Measurements from ENCODE around the gene NCBP3.

Gene NCBP3

DNA sequence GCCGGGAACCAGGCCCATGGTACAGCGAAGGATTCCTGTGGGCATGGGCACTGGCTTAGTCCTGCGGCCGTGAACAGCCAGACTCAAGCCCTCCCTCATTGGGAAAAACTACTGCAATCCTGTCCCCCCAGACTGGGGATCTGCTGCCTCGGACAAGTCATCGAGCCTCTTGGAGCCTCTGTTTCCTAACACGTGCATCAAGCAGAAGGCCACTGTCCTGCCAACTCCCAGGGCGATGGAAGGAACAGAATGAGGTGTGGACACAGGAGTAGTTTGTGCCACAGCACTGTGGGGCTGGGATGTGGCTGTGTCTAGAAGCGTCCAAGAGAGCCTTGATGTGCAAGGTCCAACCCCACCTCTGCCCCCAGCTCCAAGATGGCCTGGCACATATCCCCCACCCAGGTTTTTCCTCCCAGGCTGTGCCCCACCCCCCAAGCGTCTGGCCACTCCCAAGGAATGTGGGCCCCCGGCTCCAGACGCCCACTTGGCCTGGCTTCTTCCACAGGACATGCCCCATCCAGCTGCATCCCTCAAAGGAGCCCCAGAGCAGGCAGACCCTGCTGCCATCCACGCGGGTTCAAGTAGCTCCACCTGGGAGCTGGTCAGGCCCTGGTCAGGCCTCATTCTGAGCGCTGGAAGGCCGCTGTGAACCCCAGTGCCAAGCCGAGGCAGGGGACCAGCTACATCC, 43.4 kb upstream of the NCBP3 start:
- Histone ChIP-seq H4K8ac (ENCODE audit: low read depth, low read length) (no peak overlapping the region), H2BK120ac (ENCODE audit: low read depth, low read length) (no peak overlapping the region), H3K36me3 (ENCODE audit: control insufficient read depth, insufficient read depth, low read length) (no peaks in the 10 kb centered on the region), H2AK5ac (ENCODE audit: low read length) (no peak overlapping the region), H3K79me2 (ENCODE audit: control insufficient read depth, insufficient read depth, low read length) (no peaks in the 10 kb centered on the region), H2BK15ac (replicated peaks; ENCODE audit: low read depth) (no peak overlapping the region), H3K79me1 (ENCODE audit: low read length) (no peaks in the 10 kb centered on the region), H3K4ac (ENCODE audit: low read depth, low read length) (no peak overlapping the region), H3K27ac (ENCODE audit: low read depth, low read length) (no peak overlapping the region), H3K56ac (ENCODE audit: low read length) (peak overlapping the region; percentile 22), H3K27me3 (ENCODE audit: insufficient read depth, low read length, poor library complexity) (no peaks in the 10 kb centered on the region), H2BK5ac (ENCODE audit: low read length) (no peak overlapping the region), H3K18ac (ENCODE audit: low read length) (no peak overlapping the region), H4K5ac (ENCODE audit: low read length) (no peak overlapping the region), H3K4me3 (ENCODE audit: low read length) (no peak overlapping the region), H3K9ac (ENCODE audit: low read length) (no peak overlapping the region), H3K23ac (ENCODE audit: low read length) (no peak overlapping the region), H3K4me2 (ENCODE audit: low read length) (no peak overlapping the region), H3K4me1 (ENCODE audit: control insufficient read depth, low read depth, low read length) (peaks cover 8% of the 10 kb centered on the region)
- DNase-seq: no peak
- no CpG with 5 or more reads among the region's 17 CpGs for WGBS (ENCODE audit: extremely low coverage, insufficient coverage, low lambda C conversion rate)

DNA sequence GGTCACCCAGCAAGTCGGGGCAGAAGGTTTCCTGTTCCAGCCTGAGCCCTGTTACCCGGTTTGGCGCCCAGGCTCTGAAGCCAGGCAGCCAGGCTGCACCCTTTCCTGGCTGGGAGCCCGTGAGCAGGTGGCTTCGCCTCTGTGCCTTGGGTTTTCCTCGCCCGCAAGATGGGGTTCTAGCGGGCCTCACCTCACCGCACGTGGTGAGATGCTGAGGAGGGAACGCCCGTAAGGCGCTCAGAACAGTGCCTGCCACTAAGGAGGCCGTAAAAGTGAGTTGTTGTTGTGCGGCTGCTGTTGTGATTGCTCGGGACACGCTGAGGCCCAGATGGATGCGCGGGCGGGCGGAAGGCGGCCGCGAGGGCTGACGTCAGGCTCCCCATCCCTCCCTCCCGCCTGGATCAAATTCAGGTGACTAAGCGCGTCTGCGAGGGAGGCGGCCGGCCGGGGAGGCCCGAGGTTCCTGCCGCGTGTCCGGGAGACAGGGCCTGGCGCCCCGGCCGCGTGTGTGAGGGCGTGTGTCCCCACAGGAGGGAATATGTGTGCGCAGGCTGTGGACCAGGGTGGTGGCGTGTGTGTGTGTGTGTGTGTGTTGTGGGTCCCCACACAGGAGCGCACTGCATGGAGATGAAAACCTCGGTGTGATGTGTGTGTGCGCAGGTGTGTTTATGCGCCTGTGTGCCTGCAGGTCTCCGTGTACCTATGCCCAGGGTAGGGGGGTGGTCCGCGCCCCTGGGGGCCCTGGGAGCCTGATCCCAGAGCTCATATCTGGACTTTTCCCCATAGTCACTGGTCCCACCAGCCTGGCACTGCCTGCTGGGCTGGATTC, 42.5 kb upstream of the NCBP3 start:
- Histone ChIP-seq H3K79me1 (ENCODE audit: low read length) (no peaks in the 10 kb centered on the region), H3K36me3 (ENCODE audit: control insufficient read depth, insufficient read depth, low read length) (no peaks in the 10 kb centered on the region), H3K27ac (ENCODE audit: low read depth, low read length) (no peak overlapping the region), H3K4me3 (ENCODE audit: low read length) (no peak overlapping the region), H3K4me1 (ENCODE audit: control insufficient read depth, low read depth, low read length) (peaks cover 4% of the 10 kb centered on the region), H3K27me3 (ENCODE audit: insufficient read depth, low read length, poor library complexity) (no peaks in the 10 kb centered on the region), H3K4ac (ENCODE audit: low read depth, low read length) (no peak overlapping the region), H4K5ac (ENCODE audit: low read length) (no peak overlapping the region), H3K18ac (ENCODE audit: low read length) (no peak overlapping the region), H4K8ac (ENCODE audit: low read depth, low read length) (no peak overlapping the region), H2BK5ac (ENCODE audit: low read length) (no peak overlapping the region), H3K79me2 (ENCODE audit: control insufficient read depth, insufficient read depth, low read length) (no peaks in the 10 kb centered on the region), H2BK120ac (ENCODE audit: low read depth, low read length) (no peak overlapping the region), H3K4me2 (ENCODE audit: low read length) (no peak overlapping the region), H2BK15ac (replicated peaks; ENCODE audit: low read depth) (no peak overlapping the region), H3K56ac (ENCODE audit: low read length) (peak overlapping the region; percentile 67), H3K23ac (ENCODE audit: low read length) (no peak overlapping the region), H3K9ac (ENCODE audit: low read length) (no peak overlapping the region), H2AK5ac (ENCODE audit: low read length) (no peak overlapping the region)
- peak; percentile 81 for DNase-seq
- no CpG with 5 or more reads among the region's 50 CpGs for WGBS (ENCODE audit: extremely low coverage, insufficient coverage, low lambda C conversion rate)

DNA sequence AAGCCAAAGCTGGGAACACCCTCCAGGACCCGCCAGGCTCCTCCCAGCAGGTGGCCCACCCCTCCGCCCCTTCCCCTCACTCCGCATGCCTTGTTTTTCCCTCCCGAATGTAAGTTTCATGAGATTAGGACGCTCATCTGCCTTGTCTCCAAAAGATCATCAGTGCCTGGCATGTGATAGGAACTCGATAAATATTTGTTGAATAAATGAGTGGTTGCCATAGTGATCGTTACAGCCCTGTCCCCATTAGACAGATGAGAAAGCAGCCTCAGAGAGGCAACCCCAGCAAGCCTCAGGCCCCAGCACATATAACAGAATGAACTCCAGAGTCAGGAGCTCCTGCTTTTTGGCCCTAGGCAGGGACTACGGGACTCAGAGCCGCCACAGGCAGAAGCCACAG, 41.8 kb upstream of the NCBP3 start:
- Histone ChIP-seq H3K79me2 (ENCODE audit: control insufficient read depth, insufficient read depth, low read length) (no peaks in the 10 kb centered on the region), H3K36me3 (ENCODE audit: control insufficient read depth, insufficient read depth, low read length) (no peaks in the 10 kb centered on the region), H4K5ac (ENCODE audit: low read length) (no peak overlapping the region), H2BK15ac (replicated peaks; ENCODE audit: low read depth) (no peak overlapping the region), H2AK5ac (ENCODE audit: low read length) (no peak overlapping the region), H3K4me3 (ENCODE audit: low read length) (no peak overlapping the region), H3K23ac (ENCODE audit: low read length) (no peak overlapping the region), H3K4ac (ENCODE audit: low read depth, low read length) (no peak overlapping the region), H3K4me1 (ENCODE audit: control insufficient read depth, low read depth, low read length) (peaks cover 2% of the 10 kb centered on the region), H3K27me3 (ENCODE audit: insufficient read depth, low read length, poor library complexity) (no peaks in the 10 kb centered on the region), H2BK120ac (ENCODE audit: low read depth, low read length) (no peak overlapping the region), H2BK5ac (ENCODE audit: low read length) (no peak overlapping the region), H3K9ac (ENCODE audit: low read length) (no peak overlapping the region), H3K56ac (ENCODE audit: low read length) (no peak overlapping the region), H3K79me1 (ENCODE audit: low read length) (no peaks in the 10 kb centered on the region), H3K18ac (ENCODE audit: low read length) (no peak overlapping the region), H4K8ac (ENCODE audit: low read depth, low read length) (no peak overlapping the region), H3K27ac (ENCODE audit: low read depth, low read length) (no peak overlapping the region), H3K4me2 (ENCODE audit: low read length) (no peak overlapping the region)
- no CpG with 5 or more reads among the region's 9 CpGs for WGBS (ENCODE audit: extremely low coverage, insufficient coverage, low lambda C conversion rate)
- peak; percentile 28 for DNase-seq

DNA sequence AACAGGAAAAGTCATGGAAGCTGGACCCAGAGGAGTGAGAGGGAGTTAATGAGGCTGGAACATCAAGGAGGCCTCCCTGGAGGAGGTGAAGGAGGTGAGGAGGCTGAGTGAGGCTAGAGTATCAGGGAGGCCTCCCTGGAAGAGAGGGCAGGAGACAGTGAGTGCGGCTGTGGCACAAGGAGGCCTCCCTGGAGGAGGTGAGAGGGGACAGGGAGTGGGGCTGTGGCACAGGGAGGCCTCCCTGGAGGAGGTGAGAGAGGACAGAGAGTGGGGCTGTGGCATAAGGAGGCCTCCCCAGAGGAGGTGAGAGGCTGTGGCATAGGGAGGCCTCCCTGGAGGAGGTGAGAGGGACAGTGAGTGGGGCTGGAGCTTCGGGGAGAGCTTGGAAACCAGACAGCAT, 41.3 kb upstream of the NCBP3 start:
- H3K56ac ChIP-seq (ENCODE audit: low read length): no peak overlapping the region
- H2BK5ac ChIP-seq (ENCODE audit: low read length): no peak overlapping the region
- H4K5ac ChIP-seq (ENCODE audit: low read length): no peak overlapping the region
- no peaks in the 10 kb centered on the region for H3K79me2 ChIP-seq (ENCODE audit: control insufficient read depth, insufficient read depth, low read length)
- no peak overlapping the region for H2AK5ac ChIP-seq (ENCODE audit: low read length)
- H3K4me3 ChIP-seq (ENCODE audit: low read length): no peak overlapping the region
- H2BK15ac ChIP-seq (replicated peaks; ENCODE audit: low read depth): no peak overlapping the region
- no peak for DNase-seq
- H3K27me3 ChIP-seq (ENCODE audit: insufficient read depth, low read length, poor library complexity): no peaks in the 10 kb centered on the region
- H3K18ac ChIP-seq (ENCODE audit: low read length): no peak overlapping the region
- H3K9ac ChIP-seq (ENCODE audit: low read length): no peak overlapping the region
- H3K23ac ChIP-seq (ENCODE audit: low read length): no peak overlapping the region
- H3K4me1 ChIP-seq (ENCODE audit: control insufficient read depth, low read depth, low read length): peaks cover 2% of the 10 kb centered on the region
- WGBS (ENCODE audit: extremely low coverage, insufficient coverage, low lambda C conversion rate): no CpG with 5 or more reads among the region's 2 CpGs
- H2BK120ac ChIP-seq (ENCODE audit: low read depth, low read length): no peak overlapping the region
- H3K36me3 ChIP-seq (ENCODE audit: control insufficient read depth, insufficient read depth, low read length): no peaks in the 10 kb centered on the region
- no peak overlapping the region for H3K27ac ChIP-seq (ENCODE audit: low read depth, low read length)
- no peak overlapping the region for H3K4ac ChIP-seq (ENCODE audit: low read depth, low read length)
- H4K8ac ChIP-seq (ENCODE audit: low read depth, low read length): no peak overlapping the region
- H3K4me2 ChIP-seq (ENCODE audit: low read length): no peak overlapping the region
- H3K79me1 ChIP-seq (ENCODE audit: low read length): no peaks in the 10 kb centered on the region

DNA sequence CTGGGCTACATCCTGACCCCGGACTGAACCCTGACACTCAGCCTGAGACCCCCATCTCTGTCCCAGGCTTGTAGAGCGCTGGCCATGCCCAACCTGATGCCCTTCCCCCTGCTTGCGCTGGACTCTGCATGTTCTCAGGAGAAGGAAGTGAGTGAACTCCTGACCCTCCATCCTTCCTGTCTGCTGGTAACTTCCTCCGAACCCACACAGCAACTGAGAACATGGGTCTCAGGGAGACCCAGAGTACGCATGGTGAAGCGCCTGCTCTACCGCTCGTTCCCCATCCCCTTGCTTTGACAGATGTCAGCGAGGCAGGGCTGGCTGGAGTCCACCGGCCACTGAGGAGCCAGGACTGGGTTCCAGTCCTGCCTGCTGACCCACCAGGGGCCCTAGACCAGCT, 40.7 kb upstream of the NCBP3 start:
- H3K36me3 ChIP-seq (ENCODE audit: control insufficient read depth, insufficient read depth, low read length): no peaks in the 10 kb centered on the region
- no peak overlapping the region for H4K8ac ChIP-seq (ENCODE audit: low read depth, low read length)
- no peak overlapping the region for H3K4me2 ChIP-seq (ENCODE audit: low read length)
- H3K79me2 ChIP-seq (ENCODE audit: control insufficient read depth, insufficient read depth, low read length): no peaks in the 10 kb centered on the region
- H2AK5ac ChIP-seq (ENCODE audit: low read length): no peak overlapping the region
- no peak for DNase-seq
- WGBS (ENCODE audit: extremely low coverage, insufficient coverage, low lambda C conversion rate): no CpG with 5 or more reads among the region's 10 CpGs
- no peak overlapping the region for H3K18ac ChIP-seq (ENCODE audit: low read length)
- H3K4ac ChIP-seq (ENCODE audit: low read depth, low read length): no peak overlapping the region
- no peak overlapping the region for H3K4me3 ChIP-seq (ENCODE audit: low read length)
- no peak overlapping the region for H2BK5ac ChIP-seq (ENCODE audit: low read length)
- no peak overlapping the region for H2BK15ac ChIP-seq (replicated peaks; ENCODE audit: low read depth)
- no peak overlapping the region for H3K23ac ChIP-seq (ENCODE audit: low read length)
- H3K4me1 ChIP-seq (ENCODE audit: control insufficient read depth, low read depth, low read length): peaks cover under 1% of the 10 kb centered on the region
- H2BK120ac ChIP-seq (ENCODE audit: low read depth, low read length): no peak overlapping the region
- H3K56ac ChIP-seq (ENCODE audit: low read length): no peak overlapping the region
- H3K27me3 ChIP-seq (ENCODE audit: insufficient read depth, low read length, poor library complexity): no peaks in the 10 kb centered on the region
- no peak overlapping the region for H3K27ac ChIP-seq (ENCODE audit: low read depth, low read length)
- H4K5ac ChIP-seq (ENCODE audit: low read length): no peak overlapping the region
- H3K79me1 ChIP-seq (ENCODE audit: low read length): no peaks in the 10 kb centered on the region
- H3K9ac ChIP-seq (ENCODE audit: low read length): no peak overlapping the region
